BLaER1 (cell line): Measurements from ENCODE around the gene GPR61.

Experiments used
- H3K27ac ChIP-seq: shearing (Covaris generic); formaldehyde crosslinking; 2 replicates; pipeline ENCODE4 v1.8.1; 2022
- H3K27me3 ChIP-seq: shearing (Covaris generic); formaldehyde crosslinking; 2 replicates; pipeline ENCODE4 v1.8.1; 2022
- H3K36me3 ChIP-seq: shearing (Covaris generic); formaldehyde crosslinking; 2 replicates; pipeline ENCODE4 v1.8.1; 2022
- H3K4me1 ChIP-seq: shearing (Covaris generic); formaldehyde crosslinking; 2 replicates; pipeline ENCODE4 v1.8.1; 2022
- H3K4me2 ChIP-seq: shearing (Covaris generic); formaldehyde crosslinking; 2 replicates; pipeline ENCODE4 v1.8.1; 2022
- H3K4me3 ChIP-seq: shearing (Covaris generic); formaldehyde crosslinking; 2 replicates; pipeline ENCODE4 v1.8.1; 2022
- H3K9ac ChIP-seq: shearing (Covaris generic); formaldehyde crosslinking; 2 replicates; pipeline ENCODE4 v1.8.1; 2022
- H3K9me3 ChIP-seq: shearing (Covaris generic); formaldehyde crosslinking; 2 replicates; pipeline ENCODE4 v1.8.1; 2022
- H4K20me1 ChIP-seq: shearing (Covaris generic); formaldehyde crosslinking; 2 replicates; pipeline ENCODE4 v1.8.1; 2022
- Cebpa-rat ChIP-seq: shearing (Covaris generic); IDR thresholded peaks from 2 replicates; pipeline ENCODE4 v1.8.1; 2022

GPR61 gene

GRCh38 chr1:109539676-109540075 lies at the start of gene GPR61:
Gene GPR61, plus strand, starts transcription at chr1:109539872. Its CDS starts 3,151 bp downstream, at chr1:109543023.
- no peak for TF ChIP-seq Cebpa-rat
- Histone ChIP-seq H3K4me1 (peaks cover 22% of the 10 kb centered on the region), H3K27ac (no peak within 1 kb of the TSS), H4K20me1 (no peaks in the 10 kb centered on the region), H3K4me3 (no peak within 1 kb of the TSS), H3K9me3 (no peaks in the 10 kb centered on the region), H3K4me2 (peak within 1 kb of the TSS; percentile 47), H3K9ac (no peak within 1 kb of the TSS), H3K36me3 (no peaks in the 10 kb centered on the region), H3K27me3 (no peaks in the 10 kb centered on the region)

- no peak for TF ChIP-seq Cebpa-rat
- peak overlapping the region; percentile 60 for H3K4me2 ChIP-seq
Observed at GRCh38 chr1:109490029-109490933, 49.4 kb upstream of the GPR61 start.

GRCh38 chr1:109490934-109491302 lies 48.8 kb upstream of the GPR61 start:
- Histone ChIP-seq H3K9me3 (no peaks in the 10 kb centered on the region), H3K36me3 (peaks cover 65% of the 10 kb centered on the region)

More at GRCh38 chr1:109490029-109490933, 49.4 kb upstream of the GPR61 start:
- Histone ChIP-seq H3K27me3 (no peaks in the 10 kb centered on the region), H3K9me3 (no peaks in the 10 kb centered on the region), H3K27ac (peak overlapping the region; percentile 35; the same call in 1 of the 2 replicates), H3K36me3 (peaks cover 65% of the 10 kb centered on the region), H3K9ac (no peak overlapping the region; the same call in 1 of the 2 replicates), H4K20me1 (peaks cover 5% of the 10 kb centered on the region; the same call in 1 of the 2 replicates), H3K4me3 (no peak overlapping the region), H3K4me1 (peaks cover 50% of the 10 kb centered on the region)

GRCh38 chr1:109491372-109491771 lies 48.3 kb upstream of the GPR61 start:
- H3K4me2 ChIP-seq: no peak overlapping the region
- no peak overlapping the region for H3K27ac ChIP-seq
- H3K36me3 ChIP-seq: peaks cover 65% of the 10 kb centered on the region
- no peaks in the 10 kb centered on the region for H3K27me3 ChIP-seq
- peaks cover 48% of the 10 kb centered on the region for H3K4me1 ChIP-seq
- no peak for TF ChIP-seq Cebpa-rat
- peaks cover 7% of the 10 kb centered on the region; the same call in 1 of the 2 replicates for H4K20me1 ChIP-seq
- no peaks in the 10 kb centered on the region for H3K9me3 ChIP-seq
- H3K9ac ChIP-seq: no peak overlapping the region
- H3K4me3 ChIP-seq: no peak overlapping the region

More at GRCh38 chr1:109490934-109491302, 48.8 kb upstream of the GPR61 start:
- Histone ChIP-seq H3K4me1 (peaks cover 50% of the 10 kb centered on the region), H4K20me1 (peaks cover 6% of the 10 kb centered on the region; the same call in 1 of the 2 replicates), H3K27me3 (no peaks in the 10 kb centered on the region), H3K9ac (no peak overlapping the region), H3K4me2 (no peak overlapping the region), H3K27ac (no peak overlapping the region), H3K4me3 (no peak overlapping the region)
- no peak for TF ChIP-seq Cebpa-rat

GRCh38 chr1:109492779-109493178 lies 46.9 kb upstream of the GPR61 start:
- H4K20me1 ChIP-seq: peaks cover 21% of the 10 kb centered on the region
- H3K9ac ChIP-seq: peak overlapping the region; percentile 77; the same call in 1 of the 2 replicates
- TF ChIP-seq Cebpa-rat: no peak
- H3K36me3 ChIP-seq: peaks cover 65% of the 10 kb centered on the region
- H3K9me3 ChIP-seq: no peaks in the 10 kb centered on the region
- H3K27me3 ChIP-seq: no peaks in the 10 kb centered on the region
- H3K4me1 ChIP-seq: peaks cover 61% of the 10 kb centered on the region
- no peak overlapping the region for H3K27ac ChIP-seq
- peak overlapping the region; percentile 94; the same call in 1 of the 2 replicates for H3K4me2 ChIP-seq
- H3K4me3 ChIP-seq: no peak overlapping the region

GRCh38 chr1:109493227-109493626 lies 46.4 kb upstream of the GPR61 start:
- H3K4me2 ChIP-seq: peak overlapping the region; percentile 94
- H3K36me3 ChIP-seq: peaks cover 65% of the 10 kb centered on the region
- H3K27me3 ChIP-seq: no peaks in the 10 kb centered on the region
- H3K9ac ChIP-seq: peak overlapping the region; percentile 77
- H3K4me3 ChIP-seq: peak overlapping the region; percentile 91
- no peaks in the 10 kb centered on the region for H3K9me3 ChIP-seq
- H4K20me1 ChIP-seq: peaks cover 26% of the 10 kb centered on the region
- TF ChIP-seq Cebpa-rat: no peak
- peak overlapping the region; percentile 71; the same call in 1 of the 2 replicates for H3K27ac ChIP-seq
- H3K4me1 ChIP-seq: peaks cover 66% of the 10 kb centered on the region

GRCh38 chr1:109493805-109494539 lies 45.7 kb upstream of the GPR61 start, which contains the start of gene CYB561D1:
Gene CYB561D1, plus strand, starts transcription at chr1:109494094. Its CDS starts 46 bp downstream, at chr1:109494140.
- peak within 1 kb of the TSS; percentile 94 for H3K4me2 ChIP-seq
- peak within 1 kb of the TSS; percentile 71 for H3K27ac ChIP-seq
- peaks cover 66% of the 10 kb centered on the region for H3K4me1 ChIP-seq
- TF ChIP-seq Cebpa-rat: no peak
- peaks cover 61% of the 10 kb centered on the region for H3K36me3 ChIP-seq
- no peaks in the 10 kb centered on the region for H3K9me3 ChIP-seq
- H3K9ac ChIP-seq: peak within 1 kb of the TSS; percentile 77
- peak within 1 kb of the TSS; percentile 91 for H3K4me3 ChIP-seq
- H4K20me1 ChIP-seq: peaks cover 33% of the 10 kb centered on the region
- no peaks in the 10 kb centered on the region for H3K27me3 ChIP-seq

GRCh38 chr1:109495738-109496137 lies 43.9 kb upstream of the GPR61 start:
- Histone ChIP-seq H3K27me3 (no peaks in the 10 kb centered on the region), H3K9ac (peak overlapping the region; percentile 77; the same call in 1 of the 2 replicates), H4K20me1 (peaks cover 40% of the 10 kb centered on the region), H3K36me3 (peaks cover 64% of the 10 kb centered on the region), H3K27ac (no peak overlapping the region), H3K4me3 (no peak overlapping the region), H3K9me3 (no peaks in the 10 kb centered on the region), H3K4me2 (peak overlapping the region; percentile 94; the same call in 1 of the 2 replicates), H3K4me1 (peaks cover 69% of the 10 kb centered on the region)
- TF ChIP-seq Cebpa-rat: no peak

GRCh38 chr1:109497449-109498160 lies 42.1 kb upstream of the GPR61 start:
- Histone ChIP-seq H3K27ac (0 out of 2 replicates have a peak overlapping the region, but pooled peaks have one; percentile 18), H3K27me3 (no peaks in the 10 kb centered on the region), H4K20me1 (peaks cover 40% of the 10 kb centered on the region), H3K4me1 (peaks cover 88% of the 10 kb centered on the region), H3K4me3 (no peak overlapping the region), H3K9me3 (no peaks in the 10 kb centered on the region), H3K9ac (peak overlapping the region; percentile 40; the same call in 1 of the 2 replicates), H3K4me2 (peak overlapping the region; percentile 27), H3K36me3 (peaks cover 51% of the 10 kb centered on the region)
- TF ChIP-seq Cebpa-rat: no peak
